Breast epithelium (tissue), 4 donors: ENCODE data around the gene DOLPP1. TPM values are rescaled to one million over a fixed set of nuclear protein-coding genes. Genes with fewer than 3 reads are reported as not detected.

Source experiments
- DNase-seq, 2 donors: peaks; one replicate each; pipeline ENCODE4 v3.0.0-alpha.2; 2019; ENCODE audit warnings: low spot score in 2 of 2
- H3K27ac ChIP-seq, 2 donors: fragments of 200-600 bp; sonication (generic) in 1 of 2; one replicate each; pipeline ENCODE4 v1.5.1; 2016 to 2019; ENCODE audit warnings: mild to moderate bottlenecking in 1 of 2
- H3K27me3 ChIP-seq, 2 donors: fragments of 200-600 bp; sonication (generic) in 1 of 2; one replicate each; pipeline versions ENCODE4 v1.5.1 to v1.6.0; 2017 to 2019; ENCODE audit warnings: control low read depth in 1 of 2, mild to moderate bottlenecking in 1 of 2
- H3K36me3 ChIP-seq: fragments of 200-600 bp; one replicate; pipeline ENCODE4 v1.5.1; 2019
- H3K4me1 ChIP-seq, 2 donors: fragments of 200-600 bp; sonication (generic); one replicate each; pipeline ENCODE4 v1.5.1; 2016 to 2019; ENCODE audit warnings: control low read depth in 1 of 2
- H3K4me3 ChIP-seq, 3 donors: fragments of 200-600 bp; sonication (generic); 1 replicate in 2 of 3; 2 replicates in 1 of 3; pipeline ENCODE4 v1.5.1; 2016 to 2019; ENCODE audit warnings: mild to moderate bottlenecking in 3 of 3, moderate library complexity in 2 of 3
- H3K9me3 ChIP-seq, 2 donors: fragments of 200-600 bp; sonication (generic) in 1 of 2; one replicate each; pipeline ENCODE4 v1.5.1; 2016 to 2019; ENCODE audit warnings: control low read depth in 1 of 2
- CTCF ChIP-seq, 3 donors: fragments of 450-650 bp; IDR thresholded peaks; one replicate each; pipeline ENCODE4 v1.5.1; 2016 to 2017; ENCODE audit warnings: antibody characterized with exemption in 3 of 3, mild to moderate bottlenecking in 3 of 3, moderate library complexity in 3 of 3
- POLR2A ChIP-seq: fragments of 450-650 bp; IDR thresholded peaks from one replicate; pipeline ENCODE4 v1.6.1; 2016; ENCODE audit warnings: antibody characterized with exemption, mild to moderate bottlenecking, moderate library complexity
- POLR2AphosphoS5 ChIP-seq, 3 donors: sonication (generic); formaldehyde crosslinking; IDR thresholded peaks; one replicate each; pipeline ENCODE4 v1.6.1; 2017; ENCODE audit warnings: antibody characterized with exemption in 3 of 3
- intact Hi-C: fragments of 100-400 bp; cut with DNase I; formaldehyde crosslinking; loops from one replicate; pipeline ENCODE4 v1.15.1; 2023; ENCODE audit warnings: low total_unique reads
- total RNA-seq, 3 donors: library from RNA; depleted of rRNA; stranded (reverse); fragments of >200 nt; gene quantifications; one replicate each; pipeline ENCODE4 v1.1.0, GENCODE V29; 2016

Gene DOLPP1
- total RNA-seq, 3 donors from 2014 or later, result 5.6 to 9.2 (median 8.6) TPM

DNA sequence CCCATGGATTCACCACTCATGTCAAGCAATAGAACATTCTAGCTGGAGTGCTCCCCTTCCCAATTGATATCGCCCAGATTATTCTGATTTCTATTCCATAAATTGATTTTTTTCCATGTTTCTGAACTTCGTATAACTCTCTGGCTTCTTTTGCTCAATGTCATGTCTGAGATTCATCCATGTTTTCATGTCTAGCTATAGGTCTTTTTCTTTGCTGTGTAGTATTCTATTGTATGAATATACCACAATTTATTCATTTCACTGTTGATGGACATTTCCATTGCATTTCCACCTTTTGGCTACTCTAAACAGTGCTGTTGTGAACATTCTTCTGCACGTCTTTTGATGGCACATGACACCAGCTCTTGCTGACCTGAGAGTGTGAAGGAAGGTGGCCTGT, 49.9 kb downstream of the DOLPP1 start:
- no peaks in the 10 kb centered on the region for H3K36me3 ChIP-seq
- H3K27ac ChIP-seq, result no peak overlapping the region
- H3K4me1 ChIP-seq, result no peaks in the 10 kb centered on the region
- H3K4me3 ChIP-seq, result no peak overlapping the region
- TF ChIP-seq POLR2A (no peak), CTCF (IDR thresholded peaks at IDR 0.05) (no peak), POLR2AphosphoS5 (IDR thresholded peaks at IDR 0.05) (no peak)
- no peaks in the 10 kb centered on the region for H3K27me3 ChIP-seq
- no peak for DNase-seq
- H3K9me3 ChIP-seq, result no peaks in the 10 kb centered on the region
- intact Hi-C loops, result no loop called here

DNA sequence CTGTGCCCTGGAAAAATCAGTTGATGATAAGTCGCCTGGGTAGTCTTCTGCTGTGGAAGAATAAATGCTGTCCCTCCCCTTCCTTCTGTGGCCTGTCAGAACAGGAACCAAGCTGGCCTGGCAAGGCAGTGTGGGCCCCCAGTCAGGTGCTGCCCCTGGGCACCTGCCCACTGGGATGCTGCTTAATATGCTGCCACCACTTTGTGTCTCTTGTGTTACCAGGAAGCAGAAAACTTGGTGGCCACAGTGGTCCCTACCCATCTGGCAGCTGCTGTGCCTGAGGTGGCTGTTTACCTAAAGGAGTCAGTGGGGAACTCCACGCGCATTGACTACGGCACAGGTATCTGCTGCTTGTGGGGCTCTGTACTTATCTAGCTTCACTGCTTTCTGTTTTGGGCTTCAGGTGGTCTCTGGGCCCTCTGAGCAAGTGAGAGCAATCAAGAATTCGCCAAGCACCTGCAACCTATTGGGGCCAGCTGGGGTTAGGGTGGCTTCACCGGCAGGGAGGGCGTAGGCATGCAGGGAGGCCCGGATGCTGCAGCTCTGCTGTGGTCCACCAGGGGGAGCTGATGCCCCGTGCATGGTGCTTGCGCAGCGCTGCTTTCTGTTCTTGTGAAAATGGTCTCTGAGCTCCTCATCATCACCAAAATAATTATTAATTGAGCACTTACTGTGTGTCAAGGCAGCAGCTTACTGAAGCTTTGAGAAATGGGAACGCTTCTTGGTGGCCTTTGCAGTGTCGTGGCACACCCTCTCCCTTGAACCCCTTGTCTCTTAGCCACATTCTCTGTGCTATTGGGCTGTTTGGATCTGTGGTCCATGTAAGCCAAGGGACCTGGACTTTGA, 50.6 kb downstream of the DOLPP1 start:
- peak; percentile 59 to 78 for DNase-seq
- intact Hi-C loops, result no loop called here
- no peaks in the 10 kb centered on the region for H3K4me1 ChIP-seq

GRCh38 chr9:129133082-129133481, 52.2 kb downstream of the DOLPP1 start:
- Histone ChIP-seq H3K27me3 (no peaks in the 10 kb centered on the region), H3K9me3 (no peaks in the 10 kb centered on the region), H3K27ac (no peak overlapping the region), H3K4me3 (no peak overlapping the region), H3K36me3 (no peaks in the 10 kb centered on the region), H3K4me1 (no peaks in the 10 kb centered on the region)
- intact Hi-C loops, result no loop called here
- DNase-seq, result no peak
- TF ChIP-seq POLR2AphosphoS5 (IDR thresholded peaks at IDR 0.05), result no peak
- TF ChIP-seq POLR2A, result no peak
- TF ChIP-seq CTCF (IDR thresholded peaks at IDR 0.05), result no peak

More for the DNA sequence above, 50.6 kb downstream of the DOLPP1 start:
- TF ChIP-seq CTCF (IDR thresholded peaks at IDR 0.05) (peak; percentile 94 to 98 (median 97)), POLR2AphosphoS5 (IDR thresholded peaks at IDR 0.05) (no peak)
- no peak overlapping the region for H3K27ac ChIP-seq
- H3K36me3 ChIP-seq, result no peaks in the 10 kb centered on the region
- H3K27me3 ChIP-seq, result no peaks in the 10 kb centered on the region
- H3K9me3 ChIP-seq, result no peaks in the 10 kb centered on the region
- no peak overlapping the region for H3K4me3 ChIP-seq

DNA sequence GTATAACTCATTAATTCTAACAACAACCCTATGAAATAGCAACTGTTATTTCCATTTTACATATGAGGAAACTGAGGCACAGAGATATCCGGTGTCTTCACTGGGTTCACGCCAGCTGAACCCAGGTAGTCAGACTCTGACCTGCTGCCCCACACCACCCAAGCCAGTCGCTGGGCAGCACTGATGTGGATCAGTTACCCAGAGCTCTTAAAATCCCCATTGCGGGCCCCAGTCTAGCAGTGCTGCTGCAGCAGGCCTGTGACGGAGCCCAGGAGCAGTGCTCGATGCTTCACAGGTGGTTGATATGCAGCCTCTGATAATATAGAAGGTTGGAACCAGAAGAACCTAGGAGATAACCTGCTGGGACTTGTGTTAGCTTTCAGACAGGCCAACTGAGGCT, 54.6 kb downstream of the DOLPP1 start:
- Histone ChIP-seq H3K36me3 (no peaks in the 10 kb centered on the region), H3K27me3 (no peaks in the 10 kb centered on the region), H3K4me3 (no peak overlapping the region), H3K9me3 (no peaks in the 10 kb centered on the region), H3K27ac (no peak overlapping the region), H3K4me1 (peaks cover 4 to 5% of the 10 kb centered on the region in 2 donors)
- TF ChIP-seq POLR2A (no peak), POLR2AphosphoS5 (IDR thresholded peaks at IDR 0.05) (no peak), CTCF (IDR thresholded peaks at IDR 0.05) (no peak)
- no peak for DNase-seq
- intact Hi-C loops, result no loop called here

DNA sequence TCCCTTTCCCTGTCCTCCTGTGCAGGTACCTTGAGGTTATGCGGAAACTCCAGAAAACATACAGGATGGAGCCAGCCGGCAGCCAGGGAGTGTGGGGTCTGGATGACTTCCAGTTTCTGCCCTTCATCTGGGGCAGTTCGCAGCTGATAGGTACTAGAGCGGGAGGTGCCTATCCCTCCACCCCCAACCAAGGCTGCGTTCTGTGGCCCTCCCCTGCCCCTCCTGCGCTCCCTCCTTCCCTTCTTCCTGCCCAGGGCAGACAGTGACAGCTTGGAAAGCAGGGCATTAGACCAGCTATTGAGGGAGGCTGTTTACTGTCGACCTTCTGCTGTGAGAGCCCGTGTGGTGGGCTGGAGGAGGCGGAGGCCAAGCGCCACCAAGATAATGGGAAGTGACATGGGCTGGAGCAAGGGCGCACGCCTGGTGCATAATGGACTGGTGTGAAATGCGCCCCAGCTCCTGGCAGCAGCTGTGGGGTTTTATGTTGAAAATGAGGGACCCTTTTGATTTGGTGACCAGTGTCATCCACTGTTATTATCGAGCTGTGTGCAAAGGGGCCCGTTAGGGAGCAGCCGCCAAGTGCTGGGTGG, 55.6 kb downstream of the DOLPP1 start:
- TF ChIP-seq POLR2AphosphoS5 (IDR thresholded peaks at IDR 0.05) (no peak), POLR2A (no peak), CTCF (IDR thresholded peaks at IDR 0.05) (no peak)
- Histone ChIP-seq H3K4me3 (no peak overlapping the region), H3K27me3 (no peaks in the 10 kb centered on the region), H3K36me3 (no peaks in the 10 kb centered on the region), H3K27ac (no peak overlapping the region), H3K4me1 (peaks cover 13 to 15% of the 10 kb centered on the region in 2 donors), H3K9me3 (no peaks in the 10 kb centered on the region)
- intact Hi-C loops, result no loop called here
- no peak for DNase-seq
